Brain microvascular endothelial cell (primary cell): ENCODE results near the gene ARFGAP1.

ENCODE experiments used
- DNase-seq: peaks from one replicate; pipeline ENCODE4 v3.0.0-alpha.2; 2020
- H3K27ac ChIP-seq: fragments of 250-450 bp; sonication (Bioruptor Pico); 2 replicates; pipeline ENCODE4 v1.5.1; 2020; ENCODE audit warnings: mild to moderate bottlenecking, moderate library complexity
- H3K27me3 ChIP-seq: fragments of 250-450 bp; sonication (Bioruptor Pico); replicated peaks from 2 replicates; pipeline ENCODE4 v1.5.1; 2020; ENCODE audit warnings: mild to moderate bottlenecking
- H3K36me3 ChIP-seq: fragments of 250-450 bp; sonication (Bioruptor Pico); replicated peaks from 2 replicates; pipeline ENCODE4 v1.5.1; 2020; ENCODE audit warnings: mild to moderate bottlenecking
- H3K4me3 ChIP-seq: 2 replicates; pipeline ENCODE4 v1.5.1; 2011; ENCODE audit warnings: low read depth, mild to moderate bottlenecking, control low read depth, low read length, moderate library complexity
- in situ Hi-C: cut with HindIII; loops from 2 replicates; pipeline ENCODE4 v1.10.0; 2017; ENCODE audit warnings: low sequenced_read_pairs, low pct_ligation_motif_present
- TF ChIP-seq, protein P1 (sequence below): IDR thresholded peaks from 2 replicates; pipeline ENCODE4 v1.5.1; 2011; ENCODE audit warnings: low read depth, mild to moderate bottlenecking, moderate library complexity, low read length, control low read depth, inconsistent platforms; ENCODE audit errors: missing control alignments

The ARFGAP1 gene

DNA sequence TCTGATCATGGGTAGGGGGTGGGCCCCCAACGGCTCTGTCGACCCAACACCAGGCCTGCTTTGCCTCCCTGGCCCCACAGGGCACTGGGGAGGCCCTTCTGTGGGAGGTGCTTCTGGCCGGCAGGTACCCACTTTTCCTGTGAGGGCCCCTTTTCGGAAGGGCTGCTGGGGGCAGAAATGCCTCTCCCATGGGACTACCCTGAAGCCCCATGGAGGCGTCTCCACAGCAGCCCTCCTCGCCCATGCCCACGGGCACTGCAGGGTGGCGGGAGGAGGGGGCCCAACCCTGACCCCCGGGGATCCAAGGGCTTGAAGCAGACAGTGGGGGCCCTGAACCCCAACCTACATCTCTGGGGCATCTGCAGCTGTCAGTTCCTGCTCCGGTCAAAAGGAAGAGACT lies 34.6 kb upstream of the ARFGAP1 start:
- Histone ChIP-seq H3K4me3 (no peak overlapping the region), H3K27ac (no peak overlapping the region), H3K36me3 (no peaks in the 10 kb centered on the region), H3K27me3 (no peaks in the 10 kb centered on the region)
- DNase-seq, result no peak
- in situ Hi-C loops, result no loop called here
- TF ChIP-seq, protein P1, sequence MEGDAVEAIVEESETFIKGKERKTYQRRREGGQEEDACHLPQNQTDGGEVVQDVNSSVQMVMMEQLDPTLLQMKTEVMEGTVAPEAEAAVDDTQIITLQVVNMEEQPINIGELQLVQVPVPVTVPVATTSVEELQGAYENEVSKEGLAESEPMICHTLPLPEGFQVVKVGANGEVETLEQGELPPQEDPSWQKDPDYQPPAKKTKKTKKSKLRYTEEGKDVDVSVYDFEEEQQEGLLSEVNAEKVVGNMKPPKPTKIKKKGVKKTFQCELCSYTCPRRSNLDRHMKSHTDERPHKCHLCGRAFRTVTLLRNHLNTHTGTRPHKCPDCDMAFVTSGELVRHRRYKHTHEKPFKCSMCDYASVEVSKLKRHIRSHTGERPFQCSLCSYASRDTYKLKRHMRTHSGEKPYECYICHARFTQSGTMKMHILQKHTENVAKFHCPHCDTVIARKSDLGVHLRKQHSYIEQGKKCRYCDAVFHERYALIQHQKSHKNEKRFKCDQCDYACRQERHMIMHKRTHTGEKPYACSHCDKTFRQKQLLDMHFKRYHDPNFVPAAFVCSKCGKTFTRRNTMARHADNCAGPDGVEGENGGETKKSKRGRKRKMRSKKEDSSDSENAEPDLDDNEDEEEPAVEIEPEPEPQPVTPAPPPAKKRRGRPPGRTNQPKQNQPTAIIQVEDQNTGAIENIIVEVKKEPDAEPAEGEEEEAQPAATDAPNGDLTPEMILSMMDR, result no peak

DNA sequence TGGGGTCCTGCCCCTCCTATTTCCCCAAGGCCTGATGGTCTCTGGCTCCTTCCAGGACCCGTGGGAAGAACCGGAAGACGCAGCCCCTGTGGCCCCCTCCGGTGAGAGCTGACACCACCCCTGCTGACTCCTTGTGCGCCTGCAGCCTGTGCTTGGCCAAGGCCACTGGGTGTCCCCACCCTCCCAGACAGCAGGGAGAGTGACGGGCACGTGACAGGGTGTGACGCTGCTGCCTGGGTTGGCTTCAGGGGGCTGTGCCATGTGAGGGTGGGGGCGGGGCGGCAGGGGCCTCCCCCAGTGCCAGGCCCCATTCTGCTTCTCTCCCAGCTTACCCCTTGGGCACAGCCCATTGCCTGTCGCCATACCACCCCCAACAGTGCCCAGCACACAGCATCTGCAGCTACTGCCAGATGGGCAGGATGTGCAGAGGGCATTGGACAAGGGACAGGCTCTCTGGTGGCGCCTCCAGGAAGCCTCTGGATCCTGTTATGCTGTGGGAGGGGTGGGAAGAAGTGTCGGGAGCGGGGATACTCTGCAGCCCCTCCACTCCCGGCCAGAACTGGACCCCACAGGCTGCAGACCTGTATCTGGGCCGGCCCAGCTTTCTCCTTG lies 34.0 kb upstream of the ARFGAP1 start:
- TF ChIP-seq, protein P1, result peak; percentile 16
- Histone ChIP-seq H3K27ac (no peak overlapping the region), H3K36me3 (no peaks in the 10 kb centered on the region), H3K27me3 (no peaks in the 10 kb centered on the region), H3K4me3 (no peak overlapping the region)
- in situ Hi-C loops, result no loop called here
- no peak for DNase-seq

DNA sequence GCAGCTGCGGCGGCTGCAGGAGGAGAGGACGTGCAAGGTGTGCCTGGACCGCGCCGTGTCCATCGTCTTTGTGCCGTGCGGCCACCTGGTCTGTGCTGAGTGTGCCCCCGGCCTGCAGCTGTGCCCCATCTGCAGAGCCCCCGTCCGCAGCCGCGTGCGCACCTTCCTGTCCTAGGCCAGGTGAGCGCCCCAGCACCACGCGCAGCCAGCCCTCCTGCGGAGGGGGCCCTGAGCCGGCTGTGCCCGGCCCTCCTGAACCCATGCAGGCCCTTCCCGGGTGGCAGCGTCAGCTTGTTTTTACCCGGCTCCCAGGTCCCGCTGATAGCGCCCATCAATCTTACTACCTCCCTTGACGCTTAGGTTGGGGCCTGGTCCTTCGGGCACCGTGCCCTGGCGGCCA lies 33.2 kb upstream of the ARFGAP1 start:
- H3K36me3 ChIP-seq, result no peaks in the 10 kb centered on the region
- DNase-seq, result no peak
- H3K27me3 ChIP-seq, result no peaks in the 10 kb centered on the region
- in situ Hi-C loops, result no loop called here
- H3K4me3 ChIP-seq, result no peak overlapping the region
- H3K27ac ChIP-seq, result no peak overlapping the region
- TF ChIP-seq, protein P1, result no peak

DNA sequence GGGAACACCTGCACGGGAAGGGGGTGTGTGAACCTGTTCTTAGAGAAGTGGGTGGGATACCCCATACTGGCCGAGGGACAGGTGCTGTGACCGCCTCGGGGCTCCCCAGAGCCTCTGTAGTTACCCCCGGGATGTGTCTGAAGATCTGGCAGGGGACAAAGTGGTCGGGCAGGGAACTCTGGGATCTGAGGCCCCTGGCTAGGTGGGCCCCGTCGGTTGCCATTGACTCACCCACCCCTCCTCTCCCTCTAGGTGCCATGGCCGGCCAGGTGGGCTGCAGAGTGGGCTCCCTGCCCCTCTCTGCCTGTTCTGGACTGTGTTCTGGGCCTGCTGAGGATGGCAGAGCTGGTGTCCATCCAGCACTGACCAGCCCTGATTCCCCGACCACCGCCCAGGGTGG lies 32.6 kb upstream of the ARFGAP1 start:
- in situ Hi-C loops, result no loop called here

DNA sequence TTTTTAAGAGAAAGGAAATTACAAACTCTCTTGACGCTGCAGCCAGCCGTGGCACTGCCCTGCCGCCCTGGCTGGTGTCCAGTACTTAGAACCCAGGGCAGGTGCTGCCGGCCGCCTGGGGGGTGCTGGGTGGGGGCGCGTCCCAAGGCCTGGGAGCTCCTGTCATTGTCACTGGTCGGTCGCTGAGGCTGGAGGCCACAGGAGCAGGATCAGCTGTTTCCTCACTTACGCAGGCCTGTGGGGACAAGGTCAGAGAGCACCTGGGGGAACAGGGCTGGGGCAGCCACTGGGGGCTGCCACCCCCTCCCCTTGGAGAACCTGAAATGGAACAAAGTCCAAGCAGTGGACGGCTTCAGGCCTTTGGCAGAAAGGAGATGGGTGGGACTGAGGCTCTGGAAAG lies 31.3 kb upstream of the ARFGAP1 start:
- in situ Hi-C loops, result no loop called here
- DNase-seq, result no peak
- H3K36me3 ChIP-seq, result no peaks in the 10 kb centered on the region
- H3K27me3 ChIP-seq, result peaks cover 1% of the 10 kb centered on the region
- no peak overlapping the region for H3K4me3 ChIP-seq
- H3K27ac ChIP-seq, result no peak overlapping the region
- TF ChIP-seq, protein P1, result no peak

More for the DNA sequence above, 32.6 kb upstream of the ARFGAP1 start:
- TF ChIP-seq, protein P1, result no peak
- no peak overlapping the region for H3K4me3 ChIP-seq
- no peaks in the 10 kb centered on the region for H3K27me3 ChIP-seq
- no peak for DNase-seq
- no peaks in the 10 kb centered on the region for H3K36me3 ChIP-seq
- H3K27ac ChIP-seq, result no peak overlapping the region

DNA sequence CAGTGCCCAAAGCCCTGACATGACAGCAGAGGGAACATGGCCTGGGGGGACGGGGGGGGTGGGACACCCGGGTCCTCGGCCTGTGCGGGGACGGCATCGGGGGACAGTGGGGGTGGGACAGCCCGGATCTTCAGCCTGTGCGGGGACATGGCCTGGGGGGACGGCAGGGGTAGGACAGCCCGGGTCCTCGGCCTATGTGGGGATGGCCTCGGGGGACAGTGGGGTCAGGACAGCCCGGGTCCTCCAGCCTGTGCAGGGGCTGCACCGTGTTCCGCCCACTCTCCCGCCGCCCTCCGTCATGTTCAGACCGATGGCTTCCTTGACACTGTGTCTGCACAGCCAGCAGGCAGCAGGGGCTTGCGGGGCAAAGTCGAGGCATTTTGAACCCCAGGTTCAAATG lies 29.9 kb upstream of the ARFGAP1 start:
- Histone ChIP-seq H3K27ac (no peak overlapping the region), H3K36me3 (no peaks in the 10 kb centered on the region), H3K4me3 (no peak overlapping the region), H3K27me3 (peaks cover 13% of the 10 kb centered on the region)
- TF ChIP-seq, protein P1, result no peak
- in situ Hi-C loops, result no loop called here
- no peak for DNase-seq
